SHP77 treated with DMSO at 0.1 percent for 48 hours (cell line): ENCODE data around the gene PIK3AP1.

Source experiments
- DNase-seq: peaks from one replicate; lab custom pipeline; 2025; lab: John Stamatoyannopoulos, UW

PIK3AP1 gene

GRCh38 chr10:96642973-96643372, 77.3 kb downstream of the PIK3AP1 start:
- DNase-seq, result peak; percentile 47

- DNase-seq, result no peak
Observed at GRCh38 chr10:96642530-96642929, 77.8 kb downstream of the PIK3AP1 start.

DNA sequence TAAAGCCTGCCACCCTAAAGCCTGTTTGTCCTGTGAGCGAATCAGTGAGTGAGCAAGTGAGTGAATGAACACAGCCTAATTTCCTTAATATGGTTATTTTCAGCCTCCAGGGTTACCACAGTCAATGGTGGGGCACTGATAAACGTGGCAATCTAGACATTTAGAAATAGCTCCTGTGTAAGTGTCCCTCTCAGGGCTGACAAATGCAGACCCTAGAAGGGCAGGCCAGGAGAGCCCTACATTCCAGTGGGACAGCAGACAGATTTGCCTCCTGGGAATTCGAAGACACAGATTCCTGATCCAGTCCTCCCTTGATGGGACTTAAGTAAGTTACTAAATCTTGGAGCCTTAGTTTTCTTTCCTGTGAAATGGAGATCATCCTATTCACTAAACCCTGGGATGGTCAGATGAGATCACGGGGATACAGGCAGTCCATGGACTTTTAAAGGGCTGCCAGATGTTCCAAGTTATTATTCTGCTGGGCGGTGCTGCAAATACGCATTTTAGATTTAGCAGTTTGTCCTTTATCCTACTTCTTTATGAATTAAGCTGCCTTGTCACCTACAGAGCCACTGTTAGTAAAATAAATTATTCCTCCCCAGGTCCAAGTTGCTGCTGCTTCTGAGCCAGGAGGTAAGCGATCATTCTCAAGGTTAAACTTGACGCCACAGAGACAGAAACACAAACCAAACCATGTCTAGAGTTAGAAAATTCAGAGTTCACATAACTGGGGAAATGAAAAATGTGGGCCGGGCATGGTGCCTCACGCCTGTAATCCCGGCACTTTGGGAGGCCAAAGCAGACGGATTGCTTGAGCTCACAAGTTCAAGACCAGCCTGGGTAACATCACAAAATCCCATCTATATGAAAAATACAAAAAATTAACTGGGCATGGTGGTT, 78.7 kb downstream of the PIK3AP1 start:
- no peak for DNase-seq

DNA sequence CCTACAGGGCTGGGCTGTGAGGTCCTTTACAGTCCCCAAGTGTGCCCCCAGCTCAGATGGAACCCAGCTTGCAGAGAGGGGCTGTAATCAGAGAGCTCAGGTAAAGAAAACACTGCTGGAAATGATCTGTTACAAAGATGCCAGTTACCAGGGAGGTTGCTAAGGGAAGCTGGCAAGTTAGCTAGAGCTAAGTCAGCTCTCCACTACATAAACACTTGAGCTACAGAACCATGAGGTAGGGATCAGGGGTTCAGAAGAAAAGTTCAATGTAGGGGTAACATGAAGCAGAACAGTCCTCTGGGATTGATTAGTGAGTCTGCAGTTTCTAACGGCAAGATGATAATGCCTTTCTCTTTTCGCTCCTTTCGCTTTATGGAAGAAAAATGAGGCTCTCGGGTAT, 80.4 kb downstream of the PIK3AP1 start:
- no peak for DNase-seq

GRCh38 chr10:96638696-96639095, 81.6 kb downstream of the PIK3AP1 start:
- no peak for DNase-seq

DNA sequence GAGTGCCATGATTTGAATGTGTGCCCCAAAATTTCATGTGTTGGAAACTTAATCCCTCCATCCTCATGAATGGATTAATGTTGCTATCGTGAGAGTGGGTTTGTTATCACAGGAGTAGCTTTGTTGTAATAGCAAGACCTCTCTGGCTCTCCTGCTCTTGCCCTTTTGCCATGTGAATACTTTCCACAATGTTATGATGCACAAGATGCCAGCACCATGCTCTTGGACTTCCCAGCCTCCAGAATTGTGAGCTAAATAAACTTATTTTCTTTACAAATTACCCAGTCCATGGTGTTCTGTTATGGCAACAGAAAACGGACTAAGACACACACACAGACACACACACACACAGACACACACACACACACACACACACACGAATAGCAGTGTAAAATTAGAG, 82.2 kb downstream of the PIK3AP1 start:
- DNase-seq, result no peak

GRCh38 chr10:96637709-96638108, 82.6 kb downstream of the PIK3AP1 start:
- no peak for DNase-seq

GRCh38 chr10:96636551-96636950, 83.8 kb downstream of the PIK3AP1 start:
- DNase-seq, result no peak

DNA sequence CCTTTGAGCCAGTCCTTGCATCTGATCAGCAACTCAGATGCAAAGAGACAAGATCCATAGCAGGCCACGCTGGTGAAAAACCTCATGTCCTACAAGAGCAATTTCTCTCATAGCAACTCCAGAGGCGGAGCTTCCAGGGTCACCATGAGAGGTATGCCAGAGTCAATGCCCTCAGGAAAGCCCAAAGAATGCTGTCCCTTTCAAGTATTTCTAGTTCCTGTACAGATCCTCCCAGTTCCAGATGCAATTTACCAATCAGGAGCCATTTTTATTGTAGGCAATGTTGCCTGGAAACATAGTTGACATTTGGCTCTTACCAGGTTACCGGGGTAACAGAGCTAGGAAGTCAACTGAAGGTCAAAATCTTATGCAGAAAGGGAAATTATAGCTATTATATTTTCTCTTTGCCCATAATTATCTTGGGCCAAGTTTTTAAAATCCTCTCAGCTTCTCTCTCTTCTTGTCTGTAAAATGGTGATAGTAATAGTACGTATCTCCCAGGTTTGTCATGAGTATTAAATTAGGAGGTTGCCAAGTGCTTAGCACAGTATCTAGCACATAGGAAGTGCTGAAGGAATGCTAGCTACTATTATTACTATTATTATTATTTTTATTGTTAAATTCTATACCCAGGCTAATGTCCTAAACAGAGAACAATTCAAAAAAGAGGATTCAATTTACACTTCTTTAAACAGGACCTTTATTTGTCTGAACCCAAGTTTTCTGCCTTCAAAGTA, 87.2 kb downstream of the PIK3AP1 start:
- no peak for DNase-seq

GRCh38 chr10:96627292-96627691, 93.0 kb downstream of the PIK3AP1 start:
- no peak for DNase-seq

GRCh38 chr10:96626795-96627194, 93.5 kb downstream of the PIK3AP1 start:
- DNase-seq, result no peak

DNA sequence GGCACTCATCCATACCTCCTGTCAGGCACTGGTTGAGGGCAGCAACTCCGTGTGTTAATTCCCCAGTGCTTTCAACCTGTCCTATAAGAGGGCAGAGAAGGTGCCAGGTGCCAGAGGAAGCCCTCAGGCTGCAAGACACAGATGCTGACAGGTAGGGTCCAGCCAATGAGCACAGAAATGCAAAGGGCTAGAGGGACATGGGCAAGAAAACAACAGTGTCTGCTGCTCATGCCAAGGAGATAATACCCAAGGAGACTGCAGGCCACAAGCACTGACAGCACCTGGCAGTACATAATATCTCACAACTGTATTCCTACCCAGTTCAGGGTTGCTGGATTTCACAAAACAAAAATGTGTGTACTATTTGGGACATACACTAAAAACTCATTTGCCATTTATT, 95.1 kb downstream of the PIK3AP1 start:
- DNase-seq, result no peak

- no peak for DNase-seq
Observed at GRCh38 chr10:96622013-96622787, 98.1 kb downstream of the PIK3AP1 start.

DNA sequence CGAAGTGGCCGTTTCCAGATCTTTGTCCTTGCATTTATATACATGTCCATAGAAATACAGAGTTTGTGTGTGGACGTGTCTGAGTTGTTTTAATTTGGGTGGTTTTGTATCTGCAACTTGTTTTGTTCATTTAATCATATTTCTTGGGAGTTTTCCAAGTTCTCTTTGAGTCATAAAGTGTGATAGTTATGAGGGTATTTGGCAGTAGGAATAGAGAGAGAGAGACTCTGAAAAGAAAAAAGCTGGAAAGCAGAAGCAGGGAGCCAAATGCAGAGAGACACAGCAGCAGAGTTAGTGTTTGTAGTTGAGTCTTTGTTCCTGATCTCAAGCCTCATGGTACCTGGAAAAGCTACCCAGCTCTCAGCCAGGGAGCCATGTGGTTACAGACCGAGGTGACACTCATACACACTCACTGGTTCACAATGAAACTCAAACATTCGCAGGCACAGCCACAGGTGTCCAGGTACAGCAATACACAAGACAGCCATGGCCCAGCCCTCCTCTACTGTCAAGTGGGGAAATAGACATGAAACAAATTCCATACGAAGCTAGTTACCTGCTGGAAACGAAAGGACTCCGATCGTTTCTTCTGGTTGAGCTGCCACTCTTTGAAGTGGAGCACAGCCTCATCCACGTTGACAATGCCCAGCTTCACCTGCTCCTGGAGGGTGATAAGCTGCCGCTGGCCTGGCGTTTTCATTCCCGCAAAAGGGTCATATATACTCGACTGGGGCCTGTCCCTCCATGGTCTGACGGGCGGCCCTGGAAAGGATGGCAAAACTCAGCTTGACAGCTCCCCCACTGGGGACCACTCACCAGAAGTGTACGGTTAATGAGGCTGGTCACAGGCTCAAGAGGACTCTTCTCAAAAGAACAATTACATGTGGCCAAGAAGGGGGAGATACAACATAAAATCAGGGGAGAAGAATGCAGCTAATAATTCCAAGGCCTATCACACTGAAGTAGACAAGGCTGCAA, 100.2 kb downstream of the PIK3AP1 start:
- no peak for DNase-seq

DNA sequence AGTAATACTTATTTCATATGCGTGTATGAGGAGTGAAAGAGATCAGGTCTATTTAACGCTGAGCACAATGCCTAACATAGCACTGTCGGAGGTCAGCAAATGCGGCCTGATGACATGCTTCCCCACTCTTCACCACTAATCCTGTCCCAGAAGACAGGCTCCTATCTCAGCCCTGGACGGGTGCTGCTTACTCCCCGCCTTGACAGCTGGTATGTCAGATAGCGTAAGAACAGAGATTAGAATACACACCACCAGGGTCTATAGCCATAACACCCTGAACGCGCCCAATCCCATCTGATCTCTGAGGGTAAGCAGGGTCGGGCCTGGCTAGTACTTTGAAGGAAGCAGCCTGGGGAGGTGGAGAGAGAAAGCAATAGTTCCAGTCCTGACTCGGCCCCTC, 101.2 kb downstream of the PIK3AP1 start:
- DNase-seq, result no peak

DNA sequence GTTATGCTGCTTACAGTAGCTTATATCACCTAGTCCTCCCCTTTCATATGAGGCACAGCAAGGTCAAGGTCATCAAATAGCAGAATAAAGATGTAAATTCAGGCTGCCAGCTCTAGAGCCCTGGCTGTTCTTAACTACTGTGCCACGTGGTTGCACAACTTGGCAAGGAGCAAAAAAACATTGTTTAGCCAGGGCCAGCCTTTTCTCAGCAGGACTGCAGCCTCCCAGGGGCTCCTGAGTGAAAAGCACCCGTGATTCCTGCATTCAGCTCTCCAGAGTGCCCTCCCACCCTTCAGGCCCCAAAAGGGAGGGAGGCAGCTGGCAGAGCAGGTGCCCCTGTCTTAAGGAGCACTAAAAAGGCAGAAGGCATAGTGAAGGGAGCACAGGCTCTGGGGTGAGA, 101.7 kb downstream of the PIK3AP1 start:
- DNase-seq, result no peak

DNA sequence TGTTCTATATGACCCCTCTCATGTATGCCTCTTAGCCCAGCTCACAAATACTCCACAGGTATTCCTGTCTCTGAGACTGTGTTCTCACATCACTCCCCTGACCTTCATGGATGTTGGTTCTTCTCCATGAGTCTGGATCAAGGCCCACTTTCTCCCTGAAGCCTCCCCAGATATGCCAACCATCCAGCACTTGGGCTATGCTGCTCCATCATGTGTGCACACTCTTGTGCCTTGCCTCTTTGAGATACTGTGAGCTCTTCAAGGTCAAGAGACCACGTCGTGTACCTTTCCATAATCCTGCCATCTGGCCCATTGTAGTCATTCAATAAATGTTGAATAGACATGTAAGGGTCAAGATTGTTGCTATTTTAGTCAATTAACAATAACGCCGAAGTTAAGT, 103.4 kb downstream of the PIK3AP1 start:
- no peak for DNase-seq

GRCh38 chr10:96614515-96614914, 105.8 kb downstream of the PIK3AP1 start:
- peak; percentile 53 for DNase-seq

DNA sequence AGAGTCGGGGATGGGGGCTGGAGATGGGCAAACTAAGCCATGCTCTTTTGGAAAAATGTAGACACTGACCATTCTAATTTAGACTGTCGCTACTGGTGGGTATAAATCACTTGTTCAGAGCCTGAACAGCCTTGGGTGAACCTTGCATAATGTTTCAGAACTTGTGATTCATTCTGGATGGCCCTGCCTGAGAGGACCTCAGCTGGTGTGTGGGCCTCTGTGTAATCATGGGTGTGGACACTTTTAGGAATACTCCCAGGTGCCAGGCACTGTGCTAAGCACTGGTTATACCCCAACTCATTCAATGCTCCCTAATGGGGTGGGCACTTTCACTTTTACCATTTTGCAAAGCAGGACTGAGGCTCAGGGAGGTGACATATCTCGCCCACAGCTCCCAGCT, 106.7 kb downstream of the PIK3AP1 start:
- DNase-seq, result no peak

DNA sequence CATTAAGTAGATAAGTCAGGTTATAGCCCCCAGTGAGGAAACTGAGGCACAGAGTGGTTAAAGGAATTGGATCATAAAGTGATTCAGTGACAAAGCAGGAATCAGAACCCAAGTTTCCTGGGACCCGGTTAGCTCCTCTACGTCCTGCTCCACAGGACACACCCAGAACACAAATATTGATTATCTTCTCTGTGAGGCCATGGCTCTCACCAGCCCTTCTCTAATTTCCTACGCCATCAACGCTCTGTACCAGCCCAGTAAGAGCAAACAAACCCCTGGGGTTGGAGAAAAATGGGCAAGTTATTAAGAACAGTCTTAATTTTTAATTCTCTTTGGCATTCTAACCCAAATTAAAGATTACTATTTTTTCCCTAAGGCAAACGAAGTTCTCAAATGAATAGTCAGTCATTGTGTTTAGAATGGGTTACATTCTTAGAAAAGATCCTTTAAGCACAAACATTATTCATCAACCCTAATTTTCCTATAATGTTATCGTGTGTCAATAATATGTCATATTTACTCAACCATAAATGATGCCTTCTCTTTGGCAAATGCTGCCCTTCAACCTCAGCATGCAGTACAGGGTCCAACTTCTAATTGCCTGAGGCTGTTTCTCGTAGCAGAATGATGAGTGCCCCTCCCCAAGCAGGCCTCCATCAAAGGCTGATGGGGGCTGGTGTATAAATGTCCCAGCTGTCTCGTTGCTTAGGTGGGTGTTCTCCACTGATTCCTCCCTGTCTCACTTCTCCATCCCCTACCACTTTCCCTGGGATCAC, 108.1 kb downstream of the PIK3AP1 start:
- no peak for DNase-seq

GRCh38 chr10:96610817-96611216, 109.5 kb downstream of the PIK3AP1 start:
- no peak for DNase-seq
